CD4-positive, alpha-beta T cell treated with Interleukin-17A for 4 hours (primary cell): ENCODE results near the gene CAB39L.
"Not testable (repeated sequence)": the region's sequence is repeated elsewhere in the genome, so short reads cannot be mapped to it uniquely, and the experiment has no call there.

Source experiments
- DNase-seq: peaks from one replicate; pipeline ENCODE4 v3.0.0-alpha.2; 2020; ENCODE audit warnings: mixed read lengths

CAB39L gene

DNA sequence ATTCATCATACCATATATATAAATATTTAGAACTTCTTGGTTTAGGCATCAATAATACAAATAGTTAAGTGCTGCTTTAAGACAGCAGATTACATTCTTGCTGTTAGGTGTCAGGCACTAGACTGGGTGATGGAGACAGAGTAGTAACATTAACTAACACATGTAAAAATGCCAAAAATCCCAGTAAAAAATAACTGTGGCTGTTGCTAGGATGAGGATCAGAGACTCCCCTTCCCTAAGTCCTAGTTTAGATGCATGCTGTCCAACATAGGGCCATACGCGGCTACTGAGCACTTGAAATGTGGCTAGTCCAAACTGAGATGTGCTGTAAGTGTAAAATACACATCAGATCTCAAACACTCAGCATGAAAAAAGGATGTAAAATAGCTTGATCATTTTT is 101.4 kb downstream of the CAB39L start:
- no peak for DNase-seq

- no peak for DNase-seq
Observed at GRCh38 chr13:49341941-49342340, 101.9 kb downstream of the CAB39L start.

DNA sequence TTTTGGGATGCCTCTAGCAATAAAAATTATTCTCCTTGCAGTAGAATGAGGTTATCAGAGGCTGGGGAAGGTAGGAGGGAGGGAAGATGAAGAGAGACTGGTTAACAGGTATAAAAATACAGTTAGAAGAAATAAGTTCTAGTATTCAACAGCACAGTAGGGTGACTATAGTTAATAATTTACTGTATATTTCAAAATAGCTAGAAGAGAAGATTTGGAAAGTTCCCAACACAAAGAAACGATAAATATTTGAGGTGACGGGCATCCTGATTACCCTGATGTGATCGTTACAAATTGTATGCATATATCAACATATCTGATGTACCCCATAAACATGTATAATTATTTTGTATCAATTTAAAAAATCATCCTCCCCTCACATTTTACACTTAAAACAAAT is 102.3 kb downstream of the CAB39L start:
- DNase-seq: no peak

DNA sequence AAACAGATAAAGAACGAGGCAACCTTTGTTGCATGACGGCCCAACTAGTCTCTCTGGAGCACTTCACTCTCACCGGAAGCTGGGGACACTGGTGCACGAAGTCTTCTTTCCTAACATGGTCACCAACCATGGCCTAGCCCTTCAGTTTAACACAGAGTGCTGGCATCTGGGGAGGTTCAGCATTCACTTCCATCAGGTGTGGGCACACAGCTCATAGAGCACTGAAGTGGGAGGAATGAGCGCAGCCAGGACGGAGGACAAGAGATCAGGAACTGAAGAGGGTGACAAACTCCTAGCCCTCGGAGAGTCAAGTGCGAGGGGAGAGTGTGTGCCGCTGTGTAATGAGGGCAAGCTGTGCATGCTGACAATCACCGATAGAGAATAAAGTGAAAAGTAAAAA is 103.7 kb downstream of the CAB39L start:
- DNase-seq: no peak

DNA sequence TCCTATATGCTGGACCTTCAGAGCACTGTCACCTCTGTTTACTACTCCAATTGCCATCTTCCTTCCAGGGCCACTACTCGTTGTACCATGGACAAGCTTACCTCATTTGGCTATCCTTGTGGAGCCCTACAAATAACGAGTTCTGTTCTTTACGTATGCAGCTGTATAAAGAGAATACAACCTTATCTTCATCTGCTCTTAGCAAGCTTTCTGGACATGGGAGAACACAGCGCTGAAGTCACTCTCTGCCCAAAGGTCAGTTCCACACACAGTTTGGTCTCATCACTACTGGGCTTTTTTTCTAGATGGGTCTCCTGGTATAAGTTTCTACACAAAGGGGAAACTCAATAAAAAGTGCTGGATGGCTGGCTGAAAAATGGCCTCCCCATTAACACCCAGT is 107.2 kb downstream of the CAB39L start:
- DNase-seq: no peak

DNA sequence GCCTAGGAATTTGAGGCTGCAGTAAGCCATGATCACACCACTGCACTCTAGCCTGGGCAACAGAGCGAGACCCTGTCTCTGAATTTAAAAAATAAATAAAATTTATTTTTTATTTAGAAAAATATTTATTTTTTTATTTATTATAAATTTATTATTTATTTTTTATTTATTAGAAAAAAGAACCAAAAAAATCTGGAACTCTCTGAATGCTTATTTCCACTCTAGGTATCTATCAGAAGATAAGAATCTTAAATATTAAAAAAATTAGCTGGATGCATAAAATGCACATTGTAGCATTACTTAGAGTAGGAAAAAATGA is 113.4 kb downstream of the CAB39L start:
- no peak for DNase-seq

- DNase-seq: no peak
Observed at GRCh38 chr13:49329831-49330545, 113.9 kb downstream of the CAB39L start.

GRCh38 chr13:49327145-49327544 is 116.7 kb downstream of the CAB39L start:
- DNase-seq: not testable (repeated sequence)

DNA sequence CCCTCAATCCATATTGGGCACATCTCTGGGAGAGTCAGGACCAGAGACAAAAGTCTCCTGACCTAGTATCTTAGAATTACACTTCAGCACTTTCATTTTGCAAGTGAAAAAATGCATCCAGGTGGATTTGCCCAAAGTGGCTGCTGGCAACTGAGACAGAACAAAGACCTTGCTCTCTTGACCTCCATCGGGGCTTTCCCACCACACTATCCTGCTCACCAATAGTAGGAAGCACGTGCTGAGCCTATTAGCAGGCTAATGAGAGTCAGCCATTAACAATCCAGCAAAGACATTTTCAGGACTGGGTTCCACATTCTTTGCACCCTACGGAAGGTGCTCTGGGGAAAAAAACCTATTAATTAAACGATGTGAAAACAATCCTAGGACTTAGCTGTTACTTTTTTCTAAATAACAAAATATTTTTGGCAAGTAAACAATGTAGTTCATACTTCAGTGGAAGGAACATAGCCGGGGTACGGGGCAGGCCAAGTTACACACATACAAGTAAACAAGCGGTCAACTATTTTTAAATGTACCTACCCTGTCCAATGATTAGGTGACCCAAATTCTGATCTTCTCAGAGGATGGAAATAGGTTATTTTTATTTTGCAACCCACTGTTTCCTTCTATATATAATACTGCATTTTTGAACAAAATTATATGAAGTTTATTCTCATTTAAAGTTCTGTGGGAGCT is 117.5 kb downstream of the CAB39L start:
- DNase-seq: no peak

GRCh38 chr13:49323344-49323743 is 120.5 kb downstream of the CAB39L start:
- DNase-seq: no peak

DNA sequence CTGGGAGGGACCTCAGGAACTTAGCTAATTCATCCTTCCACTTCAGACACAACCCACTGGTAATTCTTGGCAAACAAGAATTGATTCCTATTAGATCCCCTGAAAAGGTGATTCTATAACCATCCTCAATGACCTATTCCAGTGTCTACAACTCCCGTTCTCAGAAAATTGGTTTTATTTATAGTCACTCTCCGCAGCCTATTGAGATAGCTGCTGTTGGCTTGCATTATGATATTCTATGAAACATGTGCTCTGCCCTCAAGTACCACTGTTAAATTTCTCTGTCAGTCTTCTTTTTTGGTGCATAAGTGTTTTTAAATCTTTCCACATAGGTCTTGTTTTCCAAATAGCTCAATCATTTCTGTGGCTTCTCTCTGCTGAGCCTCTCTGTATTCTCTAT is 121.2 kb downstream of the CAB39L start:
- DNase-seq: no peak

DNA sequence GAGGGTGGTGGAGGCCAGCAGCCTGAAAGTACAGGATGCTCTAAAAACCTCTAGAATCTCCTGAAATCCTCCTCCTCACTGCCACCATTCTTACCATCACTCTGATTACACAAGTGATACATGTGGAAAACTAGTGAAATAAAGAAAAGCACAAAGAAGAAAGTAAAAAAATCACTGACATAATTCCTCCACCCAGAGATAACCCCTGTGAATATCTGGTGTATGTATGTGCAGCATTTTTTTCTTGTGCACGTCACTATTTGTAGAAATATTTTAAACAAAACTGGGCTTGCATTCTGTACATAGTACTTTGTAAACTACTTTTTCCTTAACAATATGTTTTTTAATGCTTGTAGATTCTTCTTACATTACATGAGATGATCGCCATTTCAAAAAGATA is 122.9 kb downstream of the CAB39L start:
- no peak for DNase-seq

- no peak for DNase-seq
Observed at GRCh38 chr13:49319951-49320350, 123.9 kb downstream of the CAB39L start.

DNA sequence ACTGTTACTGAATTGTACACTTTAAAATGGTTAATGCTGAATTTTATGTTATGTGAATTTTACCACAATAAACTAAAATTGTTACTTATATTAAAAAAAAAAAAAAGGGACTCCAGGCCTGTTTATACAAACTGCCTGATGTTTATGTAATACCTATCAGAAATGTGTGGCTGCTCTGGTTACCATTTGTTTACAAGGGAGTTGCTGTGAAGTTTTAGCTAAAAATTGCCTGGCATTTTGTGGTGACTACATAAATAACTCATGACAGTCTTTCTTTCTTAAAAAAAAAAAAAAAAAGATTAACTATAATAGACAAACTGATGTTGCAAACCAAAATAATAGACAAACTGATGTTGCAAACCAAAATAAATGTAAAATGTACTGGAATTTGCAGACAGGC is 124.3 kb downstream of the CAB39L start:
- DNase-seq: no peak

- no peak for DNase-seq
Observed at GRCh38 chr13:49315756-49316482, 127.9 kb downstream of the CAB39L start.

DNA sequence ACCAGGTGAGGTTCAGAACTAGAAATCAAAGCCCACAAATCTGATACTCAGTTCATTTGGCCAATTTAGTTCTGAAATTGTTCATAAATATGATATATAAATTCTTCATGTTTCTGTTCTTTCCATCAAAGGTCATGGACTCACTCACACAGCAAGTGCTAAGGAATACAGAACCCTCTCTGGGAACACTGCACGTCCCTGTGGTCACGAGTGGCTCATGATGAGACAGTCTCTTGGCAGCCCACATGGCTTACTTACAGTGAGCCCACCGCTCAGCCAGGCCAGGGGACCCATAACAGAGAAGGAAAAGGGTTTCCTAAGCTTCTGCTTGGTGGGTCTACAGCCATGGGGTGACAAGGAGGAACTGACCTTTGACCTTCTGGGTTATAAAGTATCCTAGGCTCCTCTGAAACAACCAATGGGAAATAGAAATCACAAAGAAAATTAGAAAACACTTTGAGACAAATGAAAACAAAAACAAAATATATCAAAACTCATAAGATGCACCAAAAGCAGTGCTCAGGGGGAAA is 128.8 kb downstream of the CAB39L start:
- DNase-seq: no peak

DNA sequence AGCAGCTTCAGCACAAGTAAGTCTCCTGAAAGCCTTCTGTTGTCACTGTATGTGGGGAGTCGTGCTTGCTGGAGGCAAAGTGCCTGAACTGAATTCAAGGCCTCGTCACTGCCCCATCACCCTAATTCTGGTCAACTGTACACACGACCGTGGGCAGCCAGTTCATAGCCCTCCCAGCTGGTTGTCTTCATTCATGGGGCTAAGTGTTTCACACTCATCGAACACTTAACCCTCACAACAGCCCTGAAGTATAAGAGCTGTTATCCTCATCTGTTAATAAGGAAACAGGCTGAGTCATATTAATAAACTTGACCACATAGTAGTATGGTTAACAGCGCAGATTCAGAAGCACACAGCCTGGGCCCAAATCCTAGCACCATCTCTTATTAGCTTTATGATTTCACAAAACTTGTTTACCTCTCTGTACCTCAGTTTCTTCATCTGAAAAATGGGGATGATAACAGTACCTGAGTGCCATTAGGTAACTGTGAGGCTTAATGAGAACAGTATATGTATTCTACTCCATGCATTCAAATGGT is 129.5 kb downstream of the CAB39L start:
- no peak for DNase-seq

DNA sequence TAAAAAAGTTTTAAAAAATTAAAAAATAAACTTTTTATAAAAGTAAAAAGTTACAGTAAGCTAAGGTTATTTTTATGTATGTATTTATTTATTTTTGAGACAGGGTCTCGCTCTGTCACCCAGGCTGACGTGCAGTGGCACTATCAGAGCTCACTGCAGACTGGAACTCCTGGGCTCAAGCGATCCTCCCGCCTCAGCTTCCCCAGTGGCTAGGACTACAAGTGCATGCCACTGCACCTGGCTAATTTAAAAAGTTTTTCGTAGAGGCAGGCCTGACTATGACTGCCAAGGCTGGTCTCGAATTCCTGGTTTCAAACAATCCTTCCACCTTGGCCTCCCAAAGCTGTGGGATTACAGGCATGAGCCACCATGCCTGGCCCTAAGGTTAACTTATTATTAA is 132.0 kb downstream of the CAB39L start:
- DNase-seq: no peak

DNA sequence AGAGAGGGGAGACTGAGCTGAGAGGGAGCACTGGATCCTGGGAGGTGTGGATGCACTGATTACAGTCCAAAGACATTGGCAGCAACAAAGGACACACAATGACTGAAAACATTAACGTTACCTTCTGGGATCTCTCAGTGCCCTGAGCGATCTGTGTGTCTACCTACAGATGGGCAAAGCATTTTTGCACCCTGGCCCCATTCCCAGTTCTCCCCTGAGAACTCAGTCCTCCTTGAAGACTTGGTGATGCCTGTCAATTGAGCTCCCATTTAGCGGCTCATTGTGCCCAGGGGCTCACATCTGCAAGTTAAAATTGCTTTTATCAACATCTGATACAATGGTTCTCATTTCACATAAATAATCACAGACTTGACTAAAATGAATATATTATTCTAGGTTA is 133.6 kb downstream of the CAB39L start:
- DNase-seq: no peak

DNA sequence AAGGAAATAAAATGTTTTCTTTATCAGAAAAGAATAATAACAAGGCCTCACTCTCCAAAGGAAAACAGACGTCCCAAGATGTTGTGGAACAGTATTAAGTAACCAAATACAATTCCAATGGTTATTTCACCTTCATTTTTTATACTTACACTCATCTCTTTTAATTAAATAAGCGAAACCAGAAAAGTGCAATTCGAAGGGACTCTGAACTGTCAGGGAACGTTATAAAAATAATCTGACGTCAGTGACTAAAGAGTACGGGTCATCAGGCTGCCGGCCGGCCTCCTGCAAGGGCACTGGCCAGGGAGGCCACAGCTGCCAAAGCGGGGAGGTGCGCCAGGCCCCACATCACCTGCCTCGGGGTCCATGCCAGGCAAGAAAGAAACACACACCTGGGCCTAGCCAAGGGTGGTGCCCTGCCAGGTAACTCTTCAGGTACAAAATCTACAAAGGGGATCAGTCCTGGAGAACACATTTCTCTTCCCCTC is 134.9 kb downstream of the CAB39L start:
- DNase-seq: no peak

- no peak for DNase-seq
Observed at GRCh38 chr13:49308097-49308875, 135.6 kb downstream of the CAB39L start.

DNA sequence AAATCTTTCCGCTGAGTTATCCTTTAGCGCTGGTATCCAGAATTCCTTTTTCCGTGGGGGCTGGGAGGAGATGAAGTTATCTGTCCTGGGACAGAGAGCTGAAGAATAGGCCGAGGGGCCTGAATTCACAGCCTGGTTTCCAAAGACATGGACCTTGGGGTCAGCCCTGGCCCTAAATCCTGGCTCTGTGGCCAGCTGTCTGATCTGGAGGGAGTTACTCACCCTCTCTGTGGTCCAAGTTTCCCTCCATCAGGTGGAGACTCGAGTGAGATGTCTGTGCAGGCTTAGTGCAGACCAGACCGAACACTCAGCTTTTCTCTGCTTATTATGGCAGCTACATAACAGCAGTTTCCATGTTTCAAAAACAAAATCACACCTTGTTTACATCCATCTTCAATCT is 136.5 kb downstream of the CAB39L start:
- DNase-seq: no peak
